HK-2 (cell line): Measurements from ENCODE around the gene SYTL2.
A peak's percentile ranks its signal among the peaks of the same experiment; 100 is the strongest.

ENCODE experiments used
- DNase-seq: peaks from one replicate; pipeline ENCODE4 v3.0.0-alpha.2; 2018; ENCODE audit not compliant: unreplicated experiment

The SYTL2 gene

DNA sequence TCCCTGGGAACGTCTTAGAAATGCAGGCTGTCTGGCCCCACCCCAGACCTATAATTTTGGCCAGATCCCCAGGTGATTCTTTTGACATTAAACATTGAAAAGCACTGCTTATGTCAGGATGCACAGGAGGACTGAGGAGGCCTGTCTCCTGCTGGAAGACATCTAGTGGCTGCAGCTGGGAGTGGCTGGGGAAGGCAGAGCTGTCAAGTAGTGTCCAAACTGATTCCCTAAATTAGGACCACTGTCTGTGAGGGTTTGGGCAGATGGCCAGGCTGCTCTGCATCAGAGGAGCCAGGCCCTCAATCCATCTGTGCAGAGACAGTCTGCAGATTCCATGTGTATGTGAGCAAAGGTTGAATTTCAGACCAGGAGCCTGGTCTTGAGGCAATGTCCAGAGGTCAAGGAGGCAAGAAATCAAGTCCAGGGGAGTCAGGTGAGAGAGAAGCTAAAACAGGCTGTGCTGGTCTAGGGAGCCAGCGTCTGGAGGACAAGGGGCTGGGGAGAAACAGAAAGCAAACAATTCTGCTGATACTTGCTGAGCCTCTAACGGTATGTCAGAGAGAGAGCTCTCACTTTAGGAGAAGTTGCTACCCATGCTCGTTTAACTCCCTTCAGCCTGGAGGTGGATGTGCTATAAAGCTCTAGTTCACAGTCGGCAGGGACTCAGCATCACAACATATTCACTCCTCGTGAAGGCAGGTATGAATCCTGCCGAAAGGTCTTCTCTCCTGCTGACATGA is 15.3 kb upstream of the SYTL2 start:
- DNase-seq = no peak

DNA sequence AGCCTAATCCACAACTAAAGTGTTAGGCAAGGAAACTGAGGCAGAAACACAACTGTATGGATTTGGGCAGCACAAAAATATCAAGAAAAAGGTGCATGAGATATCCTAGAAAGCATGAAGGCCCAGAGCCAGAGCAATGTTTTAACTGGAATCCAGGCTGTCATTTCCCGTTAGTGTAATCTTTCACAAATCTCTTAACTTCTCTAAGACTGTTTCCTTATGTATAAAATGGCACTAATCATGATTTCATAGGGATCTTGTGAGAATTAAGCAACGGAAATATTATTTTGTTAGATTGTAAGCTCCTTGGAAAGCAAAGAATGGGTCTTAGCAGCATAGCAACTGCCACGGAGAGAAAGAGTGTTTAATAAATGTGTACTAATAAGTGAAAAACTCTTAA is 14.7 kb upstream of the SYTL2 start:
- DNase-seq = no peak

GRCh38 chr11:85823816-85824215 is 12.9 kb upstream of the SYTL2 start:
- no peak for DNase-seq

DNA sequence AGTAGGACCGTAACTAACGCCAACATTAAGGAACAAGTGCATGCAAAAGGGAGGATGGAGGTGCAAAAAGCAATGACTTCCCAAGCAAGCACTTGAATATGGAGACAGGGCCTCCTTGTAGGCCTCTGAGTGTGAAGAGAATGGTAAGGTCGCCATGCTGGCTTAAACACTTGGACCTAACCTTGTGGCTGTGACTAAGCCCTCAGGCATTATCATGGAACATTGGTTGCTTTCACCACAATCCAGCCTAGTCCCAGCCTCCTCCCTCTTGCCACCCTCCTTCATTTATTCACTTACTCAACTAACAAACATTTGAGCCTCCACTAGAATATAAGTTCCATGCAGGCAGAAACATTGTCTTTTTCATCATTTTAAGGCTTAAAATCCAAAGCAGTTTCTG is 11.9 kb upstream of the SYTL2 start:
- DNase-seq = peak; percentile 38

DNA sequence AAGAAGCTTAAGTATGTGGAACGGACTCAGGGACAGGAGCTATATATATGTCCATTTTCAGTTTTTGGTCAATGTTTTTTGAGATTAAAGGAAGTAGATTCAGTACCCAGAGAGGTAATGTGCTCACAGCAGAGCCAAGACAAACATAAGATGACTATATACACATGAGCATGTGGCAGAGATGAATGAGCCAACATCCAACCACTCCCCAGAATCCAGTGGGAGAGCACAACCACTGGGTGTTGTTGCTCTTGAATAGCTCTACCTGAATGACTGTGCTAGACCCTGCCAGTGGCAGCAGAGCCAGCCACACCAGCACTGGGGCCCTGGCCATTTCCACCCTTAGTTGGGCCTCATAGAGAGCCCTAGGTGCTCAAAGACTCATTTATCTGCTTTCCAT is 10.7 kb upstream of the SYTL2 start:
- no peak for DNase-seq

DNA sequence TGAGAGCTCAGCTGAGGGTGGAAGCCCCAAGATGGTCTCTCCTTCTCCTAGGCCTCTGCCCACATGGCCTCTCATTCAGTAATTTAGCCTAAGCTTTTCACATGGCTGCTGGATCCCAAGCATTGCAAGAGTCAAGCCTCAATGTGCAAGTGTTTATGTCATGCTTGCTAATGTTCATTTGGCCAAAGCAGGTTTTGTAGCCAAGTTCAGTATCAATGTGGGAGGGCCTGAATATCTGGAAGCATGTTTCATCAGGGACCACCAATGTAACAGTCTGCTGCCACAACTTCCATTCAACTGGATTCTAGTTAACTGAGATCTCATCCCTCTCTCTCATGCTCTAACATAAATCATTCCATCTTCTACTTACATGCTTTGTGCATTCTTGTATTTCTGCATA is 8.5 kb upstream of the SYTL2 start:
- no peak for DNase-seq

GRCh38 chr11:85815186-85815931 is 4.4 kb upstream of the SYTL2 start:
- DNase-seq = no peak

DNA sequence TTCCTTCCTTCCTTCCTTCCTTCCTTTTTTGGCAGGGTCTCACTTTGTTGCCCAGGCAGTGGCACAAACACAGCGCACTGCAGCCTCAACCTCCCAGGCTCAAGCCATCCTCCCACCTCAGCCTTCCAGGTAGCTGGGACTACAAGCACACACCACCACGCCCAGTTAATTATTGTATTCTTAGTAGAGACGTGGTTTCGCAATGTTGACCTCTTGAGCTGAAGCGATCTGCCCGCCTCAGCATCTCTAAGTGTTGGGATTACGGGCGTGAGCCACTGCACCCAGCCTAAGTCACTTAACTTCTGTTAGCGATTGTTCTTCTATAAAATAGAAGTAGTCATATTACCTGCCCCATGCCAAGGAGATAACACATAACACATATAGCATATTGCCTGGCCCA is 2.8 kb upstream of the SYTL2 start:
- no peak for DNase-seq

- no peak for DNase-seq
These were observed 683 bp upstream of the SYTL2 start for GRCh38 chr11:85811624-85812023.

GRCh38 chr11:85810521-85810870 is 445 bp downstream of the SYTL2 start:
- no peak for DNase-seq

- DNase-seq = no peak
These were observed 1.1 kb downstream of the SYTL2 start for GRCh38 chr11:85809863-85810262.

GRCh38 chr11:85809191-85809590 is 1.8 kb downstream of the SYTL2 start:
- no peak for DNase-seq

DNA sequence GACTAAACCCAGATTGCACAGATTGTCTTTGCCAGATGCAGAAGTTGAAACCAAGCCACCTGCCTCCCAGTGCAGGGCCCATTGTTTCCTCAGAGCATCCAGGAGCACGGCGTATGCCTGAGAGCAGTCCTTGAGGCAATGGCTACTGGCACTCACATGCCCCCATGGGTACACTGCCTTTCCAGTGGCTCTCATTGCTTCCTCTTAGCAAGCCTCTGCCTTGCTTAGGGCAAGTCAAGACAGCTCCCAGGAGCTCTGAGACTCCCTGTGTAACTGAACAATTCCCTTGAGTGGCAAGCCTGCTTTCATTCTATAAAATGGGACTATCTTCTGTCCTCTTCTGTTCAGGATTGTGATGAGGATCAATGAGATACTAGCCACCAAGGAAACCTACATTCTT is 4.1 kb downstream of the SYTL2 start:
- DNase-seq = no peak

DNA sequence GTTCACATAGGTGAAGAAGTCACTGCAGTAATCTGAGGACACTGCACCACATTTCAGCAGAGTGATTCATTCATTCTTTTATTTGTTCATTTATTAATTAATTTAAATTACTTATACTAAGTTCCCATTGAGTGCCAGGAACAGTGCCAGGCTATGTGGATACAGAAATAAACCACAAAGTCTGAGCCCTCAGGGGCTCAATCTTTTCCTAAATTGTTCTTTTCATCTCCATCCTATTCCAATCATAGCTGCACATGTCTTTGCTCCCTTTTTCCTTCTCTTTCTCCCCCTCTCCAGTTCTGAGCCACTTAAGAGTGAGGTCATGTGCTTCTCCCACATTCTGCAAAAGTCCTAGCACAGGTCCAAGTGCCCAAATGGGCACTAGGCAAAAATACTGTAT is 4.9 kb downstream of the SYTL2 start:
- no peak for DNase-seq

DNA sequence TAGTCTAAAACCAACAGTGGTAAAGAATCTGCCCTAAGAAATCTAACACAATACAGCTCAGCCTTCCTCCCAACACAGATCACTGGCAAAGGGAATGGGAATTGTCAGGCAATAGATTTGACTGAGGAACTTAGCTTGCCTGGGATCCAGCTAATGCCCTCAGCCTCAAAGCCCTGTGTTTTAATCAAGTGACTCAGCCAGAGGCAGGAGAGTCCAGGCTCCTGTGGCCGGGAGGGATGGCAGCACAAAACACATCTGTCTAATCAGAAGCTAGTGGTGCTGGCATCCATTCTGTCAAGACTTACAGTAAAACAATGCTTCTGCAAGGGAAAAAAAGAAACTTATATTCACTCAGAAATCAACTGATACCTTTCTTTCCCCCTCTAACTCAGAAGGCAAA is 5.6 kb downstream of the SYTL2 start:
- DNase-seq = no peak

DNA sequence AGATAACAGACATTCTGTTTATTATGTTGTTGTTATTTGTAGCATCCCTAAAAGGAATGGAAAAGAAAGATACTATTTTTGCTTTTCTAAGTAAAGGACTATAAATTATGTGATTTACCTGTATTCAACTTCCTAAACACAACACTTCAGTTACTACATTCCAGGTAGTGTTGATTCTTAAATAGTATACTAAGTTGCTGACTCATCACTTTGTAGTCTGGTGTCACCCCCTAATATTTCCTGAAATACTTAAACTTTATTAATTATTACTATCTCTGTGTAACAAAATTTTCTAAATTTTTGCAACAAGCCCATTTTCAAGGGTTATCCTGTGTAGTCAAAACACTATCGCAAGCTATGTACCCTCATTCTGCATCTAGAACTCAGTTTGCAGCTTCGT is 7.0 kb downstream of the SYTL2 start:
- DNase-seq = no peak

DNA sequence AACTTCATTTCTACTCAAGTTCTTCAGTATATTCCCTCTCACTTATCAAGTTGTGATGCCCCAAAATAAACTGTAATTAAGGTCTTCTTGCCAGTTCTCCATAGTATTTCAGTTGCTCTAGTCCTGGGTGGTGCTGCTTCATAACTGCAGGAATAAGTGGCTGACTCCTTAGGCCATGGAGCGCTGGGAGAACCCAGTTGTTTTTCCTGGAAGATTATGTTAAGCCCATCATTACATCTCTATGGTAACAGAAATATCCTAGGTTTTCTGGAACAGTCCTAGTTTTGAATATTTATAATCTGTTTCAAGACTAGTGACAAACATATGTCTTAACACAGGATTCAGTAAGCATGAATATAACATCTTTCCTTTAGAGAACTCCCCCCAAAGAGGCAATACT is 7.6 kb downstream of the SYTL2 start:
- no peak for DNase-seq

DNA sequence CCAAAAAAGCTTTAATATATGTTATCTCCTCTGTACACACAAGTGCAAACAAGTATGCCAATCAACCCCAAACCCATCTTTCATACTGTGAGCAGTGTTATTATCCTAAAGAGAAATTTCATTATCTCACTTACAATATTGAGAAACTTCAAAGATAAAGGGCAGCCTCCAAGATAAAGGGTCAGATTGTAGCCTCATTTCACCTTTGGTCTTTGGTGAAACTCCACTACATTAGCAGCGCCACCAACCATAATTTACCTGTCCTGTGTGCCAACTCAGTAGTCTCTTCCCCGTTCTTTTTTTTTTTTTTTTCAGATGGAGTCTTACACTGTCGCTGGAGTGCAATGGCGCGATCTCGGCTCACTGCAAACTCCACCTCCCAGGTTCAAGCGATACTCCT is 9.4 kb downstream of the SYTL2 start:
- no peak for DNase-seq

DNA sequence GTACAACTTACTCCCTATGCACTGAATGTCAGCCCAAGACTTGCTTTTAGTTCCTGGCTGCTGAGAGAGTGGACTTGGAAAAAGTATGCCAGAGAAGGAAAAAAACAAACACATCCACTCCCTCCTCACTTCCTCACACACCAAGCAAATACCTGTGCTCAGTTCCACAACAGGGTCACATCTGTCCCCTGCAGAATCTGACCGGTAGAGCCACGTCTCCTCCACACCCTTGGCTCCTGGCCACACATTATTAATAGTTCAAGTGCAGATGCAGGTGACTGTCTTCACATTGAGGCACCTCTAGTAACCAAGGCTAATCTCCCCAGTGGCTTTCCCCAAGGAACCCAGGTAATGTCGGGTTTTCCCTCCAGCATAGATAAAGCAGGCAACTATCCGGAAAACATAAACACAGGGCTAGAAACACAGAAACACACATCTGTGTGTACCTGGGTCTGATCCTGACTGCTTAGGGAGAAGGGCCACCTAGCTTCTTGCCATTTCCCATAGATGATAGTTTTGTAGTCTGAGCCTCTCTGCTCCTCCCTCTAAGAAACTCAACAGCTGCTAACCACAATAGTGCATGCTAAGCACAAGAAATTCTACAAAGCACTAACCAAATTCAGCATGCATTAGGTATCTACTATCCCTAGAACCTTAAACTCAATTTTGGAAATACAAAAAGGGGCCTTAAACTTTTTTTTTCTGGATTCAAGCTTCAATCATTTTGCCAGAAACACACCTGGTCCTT is 10.2 kb downstream of the SYTL2 start:
- no peak for DNase-seq

GRCh38 chr11:85799142-85799541 is 11.8 kb downstream of the SYTL2 start:
- no peak for DNase-seq

DNA sequence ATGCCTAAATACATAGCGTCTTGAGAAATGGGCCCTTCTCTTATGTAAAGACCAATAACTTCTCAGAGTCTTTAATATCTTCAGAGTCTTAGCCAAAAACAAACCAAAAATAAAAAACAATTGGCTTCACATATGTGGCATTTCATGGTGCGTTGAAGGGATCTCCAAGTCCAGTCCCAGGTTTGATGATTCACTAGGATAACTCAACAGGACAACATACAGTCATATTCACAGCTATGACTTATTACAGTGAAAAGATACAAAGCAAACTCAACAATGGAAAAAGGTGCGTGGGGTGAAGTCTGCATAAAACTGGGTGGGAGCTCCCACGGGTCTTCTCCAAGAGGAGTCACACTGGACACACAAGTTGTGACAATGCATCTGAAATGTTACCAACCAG is 12.6 kb downstream of the SYTL2 start:
- no peak for DNase-seq

DNA sequence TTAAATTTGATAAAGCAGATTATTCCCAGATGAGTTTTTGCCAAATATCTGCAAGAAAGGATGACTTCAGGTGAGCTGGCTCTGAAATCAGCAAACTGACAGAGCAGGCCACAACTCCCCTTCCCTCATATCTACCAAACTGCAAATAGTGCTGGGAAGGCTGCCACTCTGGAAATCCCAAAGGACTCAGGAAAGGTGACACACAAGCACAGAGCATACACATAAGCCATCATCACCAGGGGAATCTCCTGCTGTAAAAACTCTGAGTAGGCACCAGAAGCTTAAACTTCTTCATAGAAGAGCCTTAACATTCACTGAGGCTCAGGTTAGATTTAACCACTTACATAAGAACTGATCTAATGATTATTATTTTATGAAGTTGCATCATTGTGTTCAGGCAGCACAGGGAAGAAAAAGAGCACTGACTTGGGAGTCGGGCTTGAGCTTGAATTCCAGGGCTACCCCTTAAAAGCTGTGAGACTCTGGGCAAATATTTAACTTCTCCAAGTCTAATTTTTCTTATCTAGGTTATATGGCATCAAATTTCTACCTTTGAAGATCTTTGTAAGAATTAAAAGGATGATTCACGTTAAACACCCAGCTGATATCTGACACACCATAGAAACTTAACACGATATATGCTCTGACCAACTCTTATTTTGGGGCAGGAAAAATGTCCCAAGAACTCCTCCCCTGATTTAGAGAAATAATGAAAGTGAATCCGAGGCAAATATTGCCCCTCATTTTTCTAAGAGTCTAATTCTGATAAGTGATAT is 15.0 kb downstream of the SYTL2 start:
- no peak for DNase-seq
